GM12891 (cell line): ENCODE data around the gene CERCAM.

Source experiments
- POLR2A ChIP-seq: IDR thresholded peaks from 2 replicates; pipeline ENCODE4 v1.6.1; 2011; ENCODE audit warnings: low read depth, low read length, control low read depth
- POLR2AphosphoS5 ChIP-seq: IDR thresholded peaks from 2 replicates; pipeline ENCODE4 v1.6.1; 2011; ENCODE audit warnings: low read depth, low read length, control low read depth
- TAF1 ChIP-seq: IDR thresholded peaks from 2 replicates; pipeline ENCODE4 v1.6.1; 2011; ENCODE audit warnings: low read depth, low read length, control low read depth

- no peak for TF ChIP-seq POLR2A
- no peak for TF ChIP-seq POLR2AphosphoS5
- TF ChIP-seq TAF1, result no peak
These were observed 49.9 kb downstream of the CERCAM start for GRCh38 chr9:128470560-128470959.
